Measurements from ENCODE around the gene ARHGEF2.

GRCh38 chr1:155974208-155975115 is 3.9 kb downstream of the ARHGEF2 start:
- no peak for TF ChIP-seq CTCF (IDR thresholded peaks at IDR 0.05)
- no peak for TF ChIP-seq POLR2A (IDR thresholded peaks at IDR 0.05)
- TF ChIP-seq EP300 (IDR thresholded peaks at IDR 0.05), result no peak
